WI38 (cell line): ENCODE data around the gene LMCD1.

Experiments
- H3K4me3 ChIP-seq: 2 replicates; pipeline ENCODE4 v1.5.1; 2011; ENCODE audit warnings: low read depth, mild to moderate bottlenecking, control low read depth, low read length
- TF ChIP-seq, protein P1 (sequence below): IDR thresholded peaks from 2 replicates; pipeline ENCODE4 v1.5.1; 2012; ENCODE audit warnings: low read depth, mild to moderate bottlenecking, control low read depth, low read length

Gene LMCD1, protein sequence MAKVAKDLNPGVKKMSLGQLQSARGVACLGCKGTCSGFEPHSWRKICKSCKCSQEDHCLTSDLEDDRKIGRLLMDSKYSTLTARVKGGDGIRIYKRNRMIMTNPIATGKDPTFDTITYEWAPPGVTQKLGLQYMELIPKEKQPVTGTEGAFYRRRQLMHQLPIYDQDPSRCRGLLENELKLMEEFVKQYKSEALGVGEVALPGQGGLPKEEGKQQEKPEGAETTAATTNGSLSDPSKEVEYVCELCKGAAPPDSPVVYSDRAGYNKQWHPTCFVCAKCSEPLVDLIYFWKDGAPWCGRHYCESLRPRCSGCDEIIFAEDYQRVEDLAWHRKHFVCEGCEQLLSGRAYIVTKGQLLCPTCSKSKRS

DNA sequence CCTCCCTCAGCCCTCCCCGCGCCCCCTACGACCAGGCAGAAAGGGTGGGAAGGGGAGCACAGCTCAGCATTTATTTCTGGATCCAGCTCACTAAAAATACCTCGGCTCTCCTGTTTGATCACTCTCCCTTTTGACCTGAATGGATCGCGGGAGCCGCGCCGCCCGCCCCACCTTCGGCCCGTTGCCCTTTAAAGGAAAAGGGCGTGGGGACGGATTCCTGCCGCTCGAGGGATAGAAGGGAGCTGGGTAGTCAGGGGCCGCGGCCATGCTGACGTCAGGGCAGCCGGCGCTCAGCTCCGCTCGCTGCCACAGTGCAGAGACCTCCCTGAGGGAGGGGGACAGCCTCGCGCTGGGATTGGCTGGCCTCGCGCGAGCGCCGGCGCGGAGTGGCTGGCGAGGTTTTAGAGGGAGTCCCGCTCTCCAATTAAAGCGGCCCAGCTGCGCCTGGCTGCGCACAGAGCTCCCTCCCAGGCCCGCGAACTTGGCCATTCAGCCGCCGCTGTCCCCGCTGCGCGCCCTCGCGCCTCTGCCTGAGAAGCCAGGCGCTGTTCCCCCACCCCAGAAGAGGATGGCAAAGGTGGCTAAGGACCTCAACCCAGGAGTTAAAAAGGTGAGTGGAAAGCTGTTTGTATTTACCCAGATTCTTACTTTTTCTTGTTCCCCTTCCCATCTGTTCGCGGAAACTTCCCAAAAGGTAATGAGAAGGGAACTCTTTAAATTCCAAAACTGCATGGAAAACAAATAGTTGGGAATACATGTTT lies at the start of gene LMCD1:
LMCD1 (plus strand) TSS at position 453 of the 761 bp plus-strand sequence; CDS start at position 569, 116 bp downstream.
- peak within 1 kb of the TSS; percentile 62 for H3K4me3 ChIP-seq
- TF ChIP-seq, protein P1, sequence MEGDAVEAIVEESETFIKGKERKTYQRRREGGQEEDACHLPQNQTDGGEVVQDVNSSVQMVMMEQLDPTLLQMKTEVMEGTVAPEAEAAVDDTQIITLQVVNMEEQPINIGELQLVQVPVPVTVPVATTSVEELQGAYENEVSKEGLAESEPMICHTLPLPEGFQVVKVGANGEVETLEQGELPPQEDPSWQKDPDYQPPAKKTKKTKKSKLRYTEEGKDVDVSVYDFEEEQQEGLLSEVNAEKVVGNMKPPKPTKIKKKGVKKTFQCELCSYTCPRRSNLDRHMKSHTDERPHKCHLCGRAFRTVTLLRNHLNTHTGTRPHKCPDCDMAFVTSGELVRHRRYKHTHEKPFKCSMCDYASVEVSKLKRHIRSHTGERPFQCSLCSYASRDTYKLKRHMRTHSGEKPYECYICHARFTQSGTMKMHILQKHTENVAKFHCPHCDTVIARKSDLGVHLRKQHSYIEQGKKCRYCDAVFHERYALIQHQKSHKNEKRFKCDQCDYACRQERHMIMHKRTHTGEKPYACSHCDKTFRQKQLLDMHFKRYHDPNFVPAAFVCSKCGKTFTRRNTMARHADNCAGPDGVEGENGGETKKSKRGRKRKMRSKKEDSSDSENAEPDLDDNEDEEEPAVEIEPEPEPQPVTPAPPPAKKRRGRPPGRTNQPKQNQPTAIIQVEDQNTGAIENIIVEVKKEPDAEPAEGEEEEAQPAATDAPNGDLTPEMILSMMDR = peak; percentile 19; the same call in 1 of the 2 replicates

DNA sequence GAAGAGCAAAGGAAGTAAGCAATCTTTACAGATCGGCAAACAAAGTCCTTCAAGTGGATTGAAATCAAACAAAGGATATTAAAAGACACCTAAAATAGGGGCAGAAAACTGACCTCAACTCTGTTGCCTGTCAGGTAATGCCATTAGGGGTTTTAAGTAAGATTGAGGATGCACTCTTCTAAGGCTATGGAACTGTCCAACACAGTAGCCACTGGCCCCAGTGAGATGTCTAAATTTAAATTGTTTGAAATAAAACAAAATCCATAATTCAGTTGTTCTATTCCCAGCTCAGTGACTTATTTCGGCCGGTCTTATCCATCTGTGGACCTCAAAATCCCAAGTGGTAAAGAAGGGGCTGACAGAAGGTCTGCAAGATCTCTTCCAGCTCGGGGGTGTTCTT lies 49.5 kb upstream of the LMCD1 start:
- TF ChIP-seq, protein P1 = no peak
- no peak overlapping the region for H3K4me3 ChIP-seq

DNA sequence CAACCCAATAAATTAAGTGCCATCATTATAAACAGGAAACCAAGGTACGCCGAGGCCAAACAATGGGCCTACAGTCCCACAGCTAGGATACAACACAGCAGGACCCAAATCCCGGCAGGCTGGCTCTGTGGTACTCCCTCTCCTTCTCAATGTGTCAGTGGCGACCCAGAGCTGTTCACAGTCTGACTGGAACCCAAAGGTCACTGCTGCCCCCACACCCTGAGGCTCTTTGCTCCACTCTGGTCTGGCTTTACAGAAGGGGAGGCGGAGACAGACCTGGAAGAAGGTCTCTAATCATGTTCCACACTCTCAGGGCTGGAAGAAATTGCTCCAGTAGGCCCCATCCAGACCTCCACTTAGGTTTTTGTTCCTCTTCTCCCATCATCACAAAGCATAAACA lies 48.5 kb upstream of the LMCD1 start:
- TF ChIP-seq, protein P1 = no peak
- H3K4me3 ChIP-seq = no peak overlapping the region

DNA sequence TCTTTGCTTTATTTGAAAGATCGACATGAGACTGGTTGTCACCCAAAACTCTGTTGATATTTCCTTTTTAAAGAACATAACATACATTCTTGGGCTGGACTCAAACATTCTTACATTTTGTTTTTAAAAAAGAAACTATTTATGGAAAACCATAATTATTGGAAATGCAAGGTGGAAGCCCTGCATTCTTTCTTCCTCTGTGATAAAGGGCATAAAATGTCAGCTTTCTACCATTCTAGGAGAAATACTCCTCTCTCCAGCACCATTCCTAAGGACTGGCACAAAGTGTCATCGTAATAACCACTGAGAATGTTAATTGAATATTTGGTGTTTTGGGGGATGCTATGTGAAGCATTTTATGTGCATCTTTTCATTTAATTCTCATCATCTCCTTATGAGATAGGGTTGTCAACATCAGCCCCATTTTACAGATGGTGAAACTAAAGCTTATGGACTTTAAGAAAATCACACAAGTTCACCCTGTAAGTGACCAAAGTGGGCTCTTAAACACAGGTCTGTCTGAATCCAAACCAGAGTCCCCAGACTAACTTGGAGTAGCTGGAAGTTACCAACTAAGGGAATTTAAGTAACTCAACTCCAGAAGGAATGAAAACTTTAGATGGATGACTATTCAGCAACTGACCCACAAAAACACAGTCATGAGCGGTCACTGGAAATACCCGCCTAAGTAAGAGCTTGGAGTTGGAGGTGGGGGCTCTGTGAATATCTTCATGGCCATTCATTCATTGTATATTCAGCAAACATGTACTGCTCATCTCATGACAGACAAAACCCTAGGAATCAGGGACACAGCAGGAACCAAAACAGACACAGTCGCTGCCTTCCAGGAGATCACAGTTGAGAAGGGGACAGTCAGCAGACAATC lies 45.9 kb upstream of the LMCD1 start:
- TF ChIP-seq, protein P1 = no peak
- no peak overlapping the region for H3K4me3 ChIP-seq

DNA sequence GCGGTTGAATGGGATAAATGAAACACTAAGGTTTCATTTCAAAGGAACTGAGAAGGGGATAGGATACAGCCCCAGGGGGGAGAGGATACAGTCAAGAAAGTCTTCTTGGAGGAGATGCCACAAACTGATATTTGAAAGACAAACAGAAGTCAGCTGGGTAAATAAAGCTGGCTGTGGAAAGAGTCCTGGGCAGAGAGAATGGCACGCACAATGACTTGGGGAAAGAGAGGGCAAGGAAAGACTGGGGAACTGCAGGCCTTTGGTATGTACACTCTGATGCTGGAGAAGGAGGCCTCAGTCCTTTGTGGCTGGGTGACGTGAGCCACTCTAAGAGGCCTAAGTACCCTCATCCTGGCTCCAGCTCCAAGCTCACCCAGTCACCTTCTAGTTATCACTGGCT lies 45.2 kb upstream of the LMCD1 start:
- no peak overlapping the region for H3K4me3 ChIP-seq
- TF ChIP-seq, protein P1 = no peak

DNA sequence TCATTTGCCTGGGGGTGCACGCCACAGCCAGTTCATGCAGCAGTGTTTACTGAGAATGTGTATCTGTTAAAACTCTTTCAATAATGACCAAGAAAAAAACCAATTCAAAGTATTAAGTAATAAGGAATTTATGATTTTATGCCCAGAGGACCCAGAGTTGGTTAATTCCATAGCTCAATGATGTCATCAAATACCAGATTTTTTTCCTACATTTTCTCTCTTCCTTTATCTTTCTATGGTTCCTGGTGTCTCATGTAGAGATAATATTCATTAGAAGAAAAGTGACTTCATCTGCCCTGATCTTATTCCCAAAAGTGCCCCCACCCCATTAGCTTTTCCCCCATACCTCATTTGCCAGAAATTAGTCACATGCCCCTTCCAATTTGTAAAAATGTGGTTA lies 44.6 kb upstream of the LMCD1 start:
- TF ChIP-seq, protein P1 = no peak
- H3K4me3 ChIP-seq = no peak overlapping the region
